Smooth muscle cell of the umbilical artery (primary cell): Measurements from ENCODE around the gene ATP5F1A. TPM values are rescaled to one million over a fixed set of nuclear protein-coding genes. Genes with fewer than 3 reads are reported as not detected.

Experiments used
- total RNA-seq: library from RNA; depleted of rRNA; stranded (reverse); fragments of >200 nt; gene quantifications from 2 replicates; pipeline ENCODE4 v1.2.3, GENCODE V29; 2014

Gene ATP5F1A
- 821 and 822 TPM in 2 replicates for total RNA-seq

GRCh38 chr18:46097801-46098615, at the start of gene ATP5F1A:
TSS of gene ATP5F1A (minus strand) at chr18:46098296. CDS start at chr18:46098231, 65 bp downstream.

GRCh38 chr18:46104128-46104911, 6.2 kb upstream of the ATP5F1A start, which contains the start of gene HAUS1:
TSS of gene HAUS1 (plus strand) at chr18:46104385. CDS start at chr18:46104412, 27 bp downstream.

GRCh38 chr18:46071653-46072375, 26.3 kb downstream of the ATP5F1A start, which contains the start of gene PSTPIP2:
TSS of gene PSTPIP2 (minus strand) at chr18:46072260. CDS start at chr18:46072188, 72 bp downstream.

Other genes with a start within 250 kb of the ATP5F1A start
- 49.0 and 150 TPM in 2 replicates for gene EPG5, start 131.0 kb downstream of the ATP5F1A start, total RNA-seq
- gene PSTPIP2, start 26.0 kb downstream of the ATP5F1A start, total RNA-seq = 7.1 and 16.7 TPM in 2 replicates
- 35.6 and 57.3 TPM in 2 replicates for gene HAUS1, start 6.1 kb upstream of the ATP5F1A start, total RNA-seq